ENCODE data around the gene NBAS. TPM values are rescaled to one million over a fixed set of nuclear protein-coding genes. Genes with fewer than 3 reads are reported as not detected.

The NBAS gene
- polyA plus RNA-seq, 1 experiment = 35.6 TPM

- no peaks in the 10 kb centered on the region for H3K36me3 ChIP-seq (ENCODE audit: control insufficient read depth, insufficient read depth, low read length)
- TF ChIP-seq, protein P1, sequence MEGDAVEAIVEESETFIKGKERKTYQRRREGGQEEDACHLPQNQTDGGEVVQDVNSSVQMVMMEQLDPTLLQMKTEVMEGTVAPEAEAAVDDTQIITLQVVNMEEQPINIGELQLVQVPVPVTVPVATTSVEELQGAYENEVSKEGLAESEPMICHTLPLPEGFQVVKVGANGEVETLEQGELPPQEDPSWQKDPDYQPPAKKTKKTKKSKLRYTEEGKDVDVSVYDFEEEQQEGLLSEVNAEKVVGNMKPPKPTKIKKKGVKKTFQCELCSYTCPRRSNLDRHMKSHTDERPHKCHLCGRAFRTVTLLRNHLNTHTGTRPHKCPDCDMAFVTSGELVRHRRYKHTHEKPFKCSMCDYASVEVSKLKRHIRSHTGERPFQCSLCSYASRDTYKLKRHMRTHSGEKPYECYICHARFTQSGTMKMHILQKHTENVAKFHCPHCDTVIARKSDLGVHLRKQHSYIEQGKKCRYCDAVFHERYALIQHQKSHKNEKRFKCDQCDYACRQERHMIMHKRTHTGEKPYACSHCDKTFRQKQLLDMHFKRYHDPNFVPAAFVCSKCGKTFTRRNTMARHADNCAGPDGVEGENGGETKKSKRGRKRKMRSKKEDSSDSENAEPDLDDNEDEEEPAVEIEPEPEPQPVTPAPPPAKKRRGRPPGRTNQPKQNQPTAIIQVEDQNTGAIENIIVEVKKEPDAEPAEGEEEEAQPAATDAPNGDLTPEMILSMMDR (IDR thresholded peaks at IDR 0.05; ENCODE audit: insufficient read depth, low read depth, low read length) = no peak
- CTCF ChIA-PET = no interaction called here
- no peak overlapping the region for H3K4me3 ChIP-seq (ENCODE audit: low read depth, low read length)
- no peak for DNase-seq (ENCODE audit: low read depth)
- no peaks in the 10 kb centered on the region for H3K27me3 ChIP-seq (ENCODE audit: control insufficient read depth, insufficient read depth, low read length)
- POLR2A ChIA-PET = no interaction called here
These were observed 125.7 kb downstream of the NBAS start for GRCh38 chr2:15435474-15435873.

DNA sequence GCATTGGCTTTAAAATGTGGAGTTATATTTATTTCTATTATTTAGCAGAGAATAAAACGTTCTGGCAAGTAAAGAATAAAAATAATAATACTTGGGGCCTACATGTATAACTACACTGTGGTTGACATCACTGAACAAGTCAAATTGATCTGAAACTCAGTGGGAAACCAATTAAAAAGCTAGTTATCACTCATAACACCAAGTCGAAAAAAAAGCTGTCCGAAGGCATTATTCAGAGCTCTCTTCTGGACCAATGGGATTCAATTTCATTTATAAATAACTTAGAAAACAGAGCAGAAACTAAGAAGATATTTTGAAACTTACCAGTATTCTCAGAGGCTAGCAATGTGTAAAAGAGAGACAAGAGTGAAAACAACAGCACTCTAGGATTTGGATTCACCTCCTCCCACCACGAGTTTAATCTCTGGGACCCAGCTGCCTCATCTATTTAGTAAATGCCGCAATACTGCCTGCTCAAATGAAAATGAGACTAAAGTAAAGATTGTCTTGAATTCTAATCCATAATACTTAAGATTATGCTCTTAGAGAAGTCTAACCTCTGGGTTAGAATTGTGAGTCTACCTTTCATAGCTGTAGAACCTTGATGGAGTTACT lies 128.4 kb downstream of the NBAS start:
- Histone ChIP-seq H3K36me3 (ENCODE audit: control insufficient read depth, insufficient read depth, low read length) (no peaks in the 10 kb centered on the region), H3K4me3 (ENCODE audit: low read depth, low read length) (no peak overlapping the region), H3K27me3 (ENCODE audit: control insufficient read depth, insufficient read depth, low read length) (no peaks in the 10 kb centered on the region)
- TF ChIP-seq, protein P1 (IDR thresholded peaks at IDR 0.05; ENCODE audit: insufficient read depth, low read depth, low read length) = no peak
- ChIA-PET CTCF (interaction anchor here (0.6 kb wide), 1 partner anchor 28 kb away, joined by 3 read pairs; no protein-coding TSS in a partner anchor), POLR2A (interaction anchor here (0.6 kb wide), 1 partner anchor 82 kb away, joined by 4 read pairs; no protein-coding TSS in a partner anchor)
- no peak for DNase-seq (ENCODE audit: low read depth)

DNA sequence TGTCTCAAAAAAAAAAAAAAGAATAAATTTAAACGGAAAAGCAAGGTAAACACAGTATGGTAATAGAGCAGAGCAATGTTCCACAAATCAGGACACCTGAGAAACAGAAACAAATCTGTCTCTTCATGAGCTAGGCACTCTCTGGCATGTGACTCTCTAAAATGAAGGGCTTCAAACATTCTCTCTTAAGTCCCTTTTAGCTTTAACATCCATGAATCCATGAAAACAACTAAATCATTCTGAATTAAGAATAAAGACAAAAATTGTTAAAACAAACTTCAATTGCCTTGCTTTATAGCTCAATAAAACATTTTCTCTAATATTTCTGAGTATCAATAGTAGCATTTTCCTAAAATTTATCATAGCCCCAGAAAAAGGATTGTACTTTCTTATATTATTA lies 132.1 kb downstream of the NBAS start:
- Histone ChIP-seq H3K36me3 (ENCODE audit: control insufficient read depth, insufficient read depth, low read length) (no peaks in the 10 kb centered on the region), H3K27me3 (ENCODE audit: control insufficient read depth, insufficient read depth, low read length) (no peaks in the 10 kb centered on the region), H3K4me3 (ENCODE audit: low read depth, low read length) (no peak overlapping the region)
- DNase-seq (ENCODE audit: low read depth) = no peak
- TF ChIP-seq, protein P1 (IDR thresholded peaks at IDR 0.05; ENCODE audit: insufficient read depth, low read depth, low read length) = no peak
- POLR2A ChIA-PET = no interaction called here
- CTCF ChIA-PET = no interaction called here

DNA sequence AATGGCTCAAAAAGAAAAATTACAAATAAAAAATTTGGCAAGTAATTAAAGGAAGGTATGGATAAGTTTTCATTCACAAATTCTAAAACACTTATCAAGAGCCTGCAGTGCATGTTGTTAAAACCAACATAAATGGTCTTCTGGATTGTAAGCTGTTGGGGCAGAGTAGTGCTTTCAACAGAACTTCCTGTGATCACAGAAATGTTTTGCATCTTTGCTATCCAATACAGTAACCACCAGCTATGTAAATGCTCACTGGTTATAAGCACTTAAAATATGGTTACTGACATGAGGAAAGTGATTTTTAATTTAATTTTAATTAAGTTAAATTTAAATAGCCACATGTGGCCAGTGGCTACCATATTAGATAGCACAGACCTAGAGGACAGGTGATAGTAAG lies 133.1 kb downstream of the NBAS start:
- Histone ChIP-seq H3K27me3 (ENCODE audit: control insufficient read depth, insufficient read depth, low read length) (no peaks in the 10 kb centered on the region), H3K4me3 (ENCODE audit: low read depth, low read length) (no peak overlapping the region), H3K36me3 (ENCODE audit: control insufficient read depth, insufficient read depth, low read length) (no peaks in the 10 kb centered on the region)
- DNase-seq (ENCODE audit: low read depth) = no peak
- POLR2A ChIA-PET = no interaction called here
- CTCF ChIA-PET = no interaction called here
- TF ChIP-seq, protein P1 (IDR thresholded peaks at IDR 0.05; ENCODE audit: insufficient read depth, low read depth, low read length) = no peak

GRCh38 chr2:15426606-15427005 lies 134.5 kb downstream of the NBAS start:
- ChIA-PET CTCF (no interaction called here), POLR2A (no interaction called here)
- TF ChIP-seq, protein P1 (IDR thresholded peaks at IDR 0.05; ENCODE audit: insufficient read depth, low read depth, low read length) = no peak
- Histone ChIP-seq H3K27me3 (ENCODE audit: control insufficient read depth, insufficient read depth, low read length) (no peaks in the 10 kb centered on the region), H3K4me3 (ENCODE audit: low read depth, low read length) (no peak overlapping the region), H3K36me3 (ENCODE audit: control insufficient read depth, insufficient read depth, low read length) (no peaks in the 10 kb centered on the region)
- DNase-seq (ENCODE audit: low read depth) = no peak

All from BJ (cell line).